ENCODE data around the gene BICDL2. TPM values are rescaled to one million over a fixed set of nuclear protein-coding genes. Genes with fewer than 3 reads are reported as not detected.
"Not testable (repeated sequence)": the region's sequence is repeated elsewhere in the genome, so short reads cannot be mapped to it uniquely, and the experiment has no call there.

Gene BICDL2
- total and polyA plus RNA-seq, 2 of the 4 experiments (the other 2 are of a cell fraction), result 0.17 to 0.18 TPM

DNA sequence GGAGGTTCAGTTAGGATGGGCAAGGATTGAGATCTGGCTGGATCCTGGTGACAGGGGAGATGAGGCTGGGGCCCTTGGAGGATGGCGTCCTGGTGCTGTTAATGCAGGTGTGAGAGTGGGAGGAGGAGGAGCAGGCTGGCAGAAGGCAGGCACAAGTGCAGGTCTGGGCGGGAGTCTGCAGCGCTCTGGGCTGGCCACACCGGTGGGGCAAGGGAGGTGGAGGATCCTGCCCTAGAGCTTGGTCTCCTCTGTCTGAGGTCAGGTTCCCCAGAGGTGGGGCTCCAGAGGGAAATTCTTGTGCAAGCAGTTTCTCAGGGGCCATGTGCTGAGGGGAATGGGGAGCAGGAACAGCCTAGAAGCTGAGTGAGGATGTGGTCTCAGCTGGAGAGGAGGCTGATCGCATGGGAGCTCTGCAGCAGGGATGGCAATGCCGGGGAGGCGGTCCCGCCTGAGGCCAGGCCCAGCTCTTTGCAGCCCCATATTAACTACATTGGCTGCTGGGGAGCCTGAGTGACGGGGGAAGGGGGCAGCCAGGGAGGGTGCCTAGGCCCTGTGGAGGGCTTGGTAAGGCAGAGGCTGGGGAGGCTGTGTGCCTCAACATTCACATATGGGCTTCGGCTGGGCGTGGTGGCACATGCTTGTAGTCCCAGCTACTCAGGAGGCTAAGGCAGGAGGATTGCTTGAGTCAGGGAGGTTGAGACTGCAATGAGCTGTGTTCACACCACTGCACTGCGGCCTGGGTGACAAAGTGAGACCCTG, 16.0 kb upstream of the BICDL2 start:
- H3K56ac ChIP-seq (ENCODE audit: extremely low read depth, insufficient read depth, low read length); H3K4me2 ChIP-seq (ENCODE audit: low read depth, low read length); H2BK15ac ChIP-seq (ENCODE audit: low read depth, low read length); H3K9ac ChIP-seq (ENCODE audit: low read depth, low read length); DNase-seq; H2AK9ac ChIP-seq (replicated peaks; ENCODE audit: low read depth, low read length, poor library complexity); BruUV-seq (replicated peaks); H3K36me3 ChIP-seq (ENCODE audit: control insufficient read depth, insufficient read depth, low read length); H3K4ac ChIP-seq (ENCODE audit: low read depth, low read length); CTCF ChIA-PET; H2BK20ac ChIP-seq (ENCODE audit: low read depth, low read length); H3K27ac ChIP-seq (ENCODE audit: insufficient read depth, low read length); H4K5ac ChIP-seq (ENCODE audit: low read depth, low read length); H3K4me1 ChIP-seq (ENCODE audit: control insufficient read depth, insufficient read depth, low read length); H3K4me3 ChIP-seq (ENCODE audit: insufficient read depth, low read depth, low read length); H3K14ac ChIP-seq (replicated peaks; ENCODE audit: low read depth, low read length); H4K91ac ChIP-seq (ENCODE audit: insufficient read depth, low read depth, low read length); H2BK5ac ChIP-seq (ENCODE audit: low read depth, low read length, poor library complexity, severe bottlenecking); H3K23ac ChIP-seq (ENCODE audit: low read depth, low read length); in situ Hi-C loops (cut with MboI; ENCODE audit: low sequenced_read_pairs); H3K9me3 ChIP-seq (ENCODE audit: control insufficient read depth, insufficient read depth, low read length); H2AFZ ChIP-seq (replicated peaks; ENCODE audit: low read length, poor library complexity); H3K79me1 ChIP-seq (ENCODE audit: low read depth in 1 of 2, low read length in 2 of 2); dilution Hi-C loops (cut with HindIII; ENCODE audit: low sequenced_read_pairs, unreplicated experiment); H4K20me1 ChIP-seq (ENCODE audit: insufficient read depth, low read length); H3K18ac ChIP-seq (ENCODE audit: low read depth, low read length); H3K9me1 ChIP-seq (ENCODE audit: insufficient read depth, low read length); H2AK5ac ChIP-seq (ENCODE audit: low read depth, low read length); ATAC-seq (ENCODE audit: low read depth); POLR2A ChIA-PET (ENCODE audit: unreplicated experiment); H4K8ac ChIP-seq (ENCODE audit: low read depth in 2 of 2, low read length in 2 of 2); intact Hi-C loops (cut with micrococcal nuclease); H2BK120ac ChIP-seq (ENCODE audit: low read depth, low read length): not testable (repeated sequence)
- H3K27me3 ChIP-seq (ENCODE audit: control insufficient read depth, insufficient read depth, low read length), result peaks cover 26% of the 10 kb centered on the region
- WGBS, 2 experiments (ENCODE audit: extremely low coverage in 2 of 2, insufficient read length in 1 of 2), result no CpG with 5 or more reads among the region's 12 CpGs

Data from IMR-90 (cell line).